Naive thymus-derived CD8-positive, alpha-beta T cell (primary cell): ENCODE measurements around the gene ACOXL. TPM values are rescaled to one million over a fixed set of nuclear protein-coding genes. Genes with fewer than 3 reads are reported as not detected.

Experiments
- ATAC-seq, 2 donors: fragments of 150-1000 bp; cut with Tn5 transposase in 1 of 2; sonication (Bioruptor Pico), chemical (Tn5 transposase) in 1 of 2; 1 replicate in 1 of 2; 2 replicates in 1 of 2; pipeline ENCODE4 v1.10.0; 2021; ENCODE audit warnings: mild to moderate bottlenecking in 2 of 2, moderate library complexity in 2 of 2
- POLR2A ChIA-PET: fragments of 350-600 bp; sonication (Branson Sonifier 250); formaldehyde crosslinking; loops from one replicate; lab custom pipeline; 2021; ENCODE audit warnings: antibody characterized with exemption; lab: Charles Lee
- DNase-seq, 10 donors: peaks; one replicate each; pipeline versions ENCODE4 v3.0.0 to v3.0.0-alpha.2; 2020 to 2022
- H3K27ac Mint-ChIP-seq, 10 donors: one replicate each; pipeline ENCODE4 v1.8.0; 2020 to 2022; ENCODE audit warnings: mild to moderate bottlenecking in 10 of 10, mixed read lengths in 10 of 10, moderate library complexity in 4 of 10, inconsistent platforms in 1 of 10
- H3K27me3 Mint-ChIP-seq, 5 donors: one replicate each; pipeline ENCODE4 v1.8.0; 2021 to 2022; ENCODE audit warnings: mixed read lengths in 5 of 5
- H3K36me3 Mint-ChIP-seq, 3 donors: one replicate each; pipeline ENCODE4 v1.8.0; 2020 to 2022; ENCODE audit warnings: mixed read lengths in 3 of 3, mild to moderate bottlenecking in 2 of 3, inconsistent platforms in 1 of 3
- H3K4me1 Mint-ChIP-seq, 4 donors: one replicate each; pipeline ENCODE4 v1.8.0; 2021 to 2022; ENCODE audit warnings: mixed read lengths in 4 of 4
- H3K4me3 Mint-ChIP-seq, 10 donors: one replicate each; pipeline ENCODE4 v1.8.0; 2020 to 2022; ENCODE audit warnings: mild to moderate bottlenecking in 10 of 10, mixed read lengths in 10 of 10, moderate library complexity in 6 of 10, inconsistent platforms in 1 of 10
- H3K9me3 Mint-ChIP-seq, 9 donors: one replicate each; pipeline ENCODE4 v1.8.0; 2020 to 2022; ENCODE audit warnings: mixed read lengths in 9 of 9, mild to moderate bottlenecking in 3 of 9, inconsistent platforms in 1 of 9, moderate library complexity in 1 of 9
- polyA plus RNA-seq, 3 donors: library from polyadenylated mRNA; unstranded; fragments of 300-500 nt; fragmentation: Illumina TruSeq; gene quantifications; one replicate each; pipeline ENCODE4 v1.2.3, GENCODE V29; 2021
- total RNA-seq, 8 experiments: library from RNA in 2 of 8; stranded (reverse) in 2 of 8; gene quantifications; one replicate each; pipeline ENCODE4 v1.2.3 and lab custom pipeline; 2021 to 2026

The ACOXL gene
- total and polyA plus RNA-seq, 5 experiments from 2014 or later, result not detected

GRCh38 chr2:110971811-110972210 is 239.4 kb downstream of the ACOXL start:
- Mint-ChIP-seq H3K36me3 (peaks cover 0 to 6% (median 4%) of the 10 kb centered on the region in 3 donors), H3K27ac (no peak overlapping the region), H3K4me3 (no peak overlapping the region), H3K4me1 (no peaks in the 10 kb centered on the region), H3K9me3 (peaks cover 0 to 19% (median 0%) of the 10 kb centered on the region in 9 donors), H3K27me3 (peaks cover 0 to 2% (median 0%) of the 10 kb centered on the region in 5 donors)
- no peak for ATAC-seq
- POLR2A ChIA-PET, result no interaction called here
- no peak for DNase-seq

GRCh38 chr2:110973262-110973661 is 240.9 kb downstream of the ACOXL start:
- peaks cover 0 to 6% (median 4%) of the 10 kb centered on the region in 3 donors for H3K36me3 Mint-ChIP-seq
- H3K4me1 Mint-ChIP-seq, result no peaks in the 10 kb centered on the region
- POLR2A ChIA-PET, result no interaction called here
- no peak for DNase-seq
- ATAC-seq, result no peak
- peak overlapping the region in 1 of 10 donors; percentile 6 for H3K4me3 Mint-ChIP-seq
- H3K27ac Mint-ChIP-seq, result peak overlapping the region in 1 of 10 donors; percentile 23
- peaks cover 0 to 19% (median 0%) of the 10 kb centered on the region in 9 donors for H3K9me3 Mint-ChIP-seq
- H3K27me3 Mint-ChIP-seq, result peaks cover 0 to 2% (median 0%) of the 10 kb centered on the region in 5 donors

- DNase-seq (no peak), ATAC-seq (no peak)
- Mint-ChIP-seq H3K9me3 (peaks cover 0 to 10% (median 0%) of the 10 kb centered on the region in 9 donors), H3K4me3 (no peak overlapping the region), H3K27ac (peak overlapping the region in 1 of 10 donors; percentile 88), H3K4me1 (peaks cover 0 to 12% (median 2%) of the 10 kb centered on the region in 4 donors), H3K27me3 (peaks cover 0 to 2% (median 0%) of the 10 kb centered on the region in 5 donors), H3K36me3 (peaks cover 0 to 4% (median 0%) of the 10 kb centered on the region in 3 donors)
- POLR2A ChIA-PET, result no interaction called here
Observed at GRCh38 chr2:110977403-110977802, 245.0 kb downstream of the ACOXL start.

- no peak overlapping the region for H3K4me3 Mint-ChIP-seq
- ATAC-seq (no peak), DNase-seq (no peak)
- H3K27ac Mint-ChIP-seq, result no peak overlapping the region
- H3K27me3 Mint-ChIP-seq, result peaks cover 0 to 2% (median 0%) of the 10 kb centered on the region in 5 donors
- H3K36me3 Mint-ChIP-seq, result no peaks in the 10 kb centered on the region
- H3K9me3 Mint-ChIP-seq, result peaks cover 0 to 2% (median 0%) of the 10 kb centered on the region in 9 donors
- H3K4me1 Mint-ChIP-seq, result peaks cover 0 to 12% (median 2%) of the 10 kb centered on the region in 4 donors
- POLR2A ChIA-PET, result no interaction called here
Observed at GRCh38 chr2:110978148-110978547, 245.8 kb downstream of the ACOXL start.

- POLR2A ChIA-PET, result no interaction called here
- Mint-ChIP-seq H3K4me1 (peaks cover 0 to 12% (median 2%) of the 10 kb centered on the region in 4 donors), H3K27ac (no peak overlapping the region), H3K27me3 (peaks cover 0 to 2% (median 0%) of the 10 kb centered on the region in 5 donors), H3K4me3 (no peak overlapping the region), H3K36me3 (no peaks in the 10 kb centered on the region), H3K9me3 (peaks cover 0 to 2% (median 0%) of the 10 kb centered on the region in 9 donors)
- DNase-seq (no peak), ATAC-seq (no peak)
Observed at GRCh38 chr2:110978756-110979470, 246.5 kb downstream of the ACOXL start.

GRCh38 chr2:110979471-110980338 is 247.3 kb downstream of the ACOXL start:
- Mint-ChIP-seq H3K4me3 (no peak overlapping the region), H3K27me3 (peaks cover 0 to 2% (median 0%) of the 10 kb centered on the region in 5 donors), H3K27ac (peak overlapping the region in 1 of 10 donors; percentile 70), H3K9me3 (peaks cover 0 to 2% (median 0%) of the 10 kb centered on the region in 9 donors), H3K36me3 (no peaks in the 10 kb centered on the region), H3K4me1 (peaks cover 0 to 12% (median 2%) of the 10 kb centered on the region in 4 donors)
- POLR2A ChIA-PET, result no interaction called here
- DNase-seq (no peak), ATAC-seq (no peak)

GRCh38 chr2:110980339-110981062 is 248.1 kb downstream of the ACOXL start:
- no peak for ATAC-seq
- no peak overlapping the region for H3K4me3 Mint-ChIP-seq
- H3K36me3 Mint-ChIP-seq, result no peaks in the 10 kb centered on the region
- peaks cover 0 to 2% (median 0%) of the 10 kb centered on the region in 9 donors for H3K9me3 Mint-ChIP-seq
- POLR2A ChIA-PET, result no interaction called here
- peaks cover 0 to 2% (median 0%) of the 10 kb centered on the region in 5 donors for H3K27me3 Mint-ChIP-seq
- no peak for DNase-seq
- H3K27ac Mint-ChIP-seq, result peak overlapping the region in 3 of 10 donors; percentile 22 to 88 (median 70)
- peaks cover 0 to 12% (median 2%) of the 10 kb centered on the region in 4 donors for H3K4me1 Mint-ChIP-seq

- no peak for ATAC-seq
Observed at GRCh38 chr2:110983133-110983532, 250.8 kb downstream of the ACOXL start.

GRCh38 chr2:110984694-110985490 is 252.5 kb downstream of the ACOXL start:
- Mint-ChIP-seq H3K36me3 (no peaks in the 10 kb centered on the region), H3K9me3 (peaks cover 0 to 5% (median 0%) of the 10 kb centered on the region in 9 donors), H3K4me3 (no peak overlapping the region), H3K27me3 (no peaks in the 10 kb centered on the region), H3K4me1 (peaks cover 0 to 10% (median 2%) of the 10 kb centered on the region in 4 donors), H3K27ac (no peak overlapping the region)
- DNase-seq, result no peak
- POLR2A ChIA-PET, result no interaction called here
- ATAC-seq, result no peak

More at GRCh38 chr2:110983133-110983532, 250.8 kb downstream of the ACOXL start:
- Mint-ChIP-seq H3K9me3 (peaks cover 0 to 2% (median 0%) of the 10 kb centered on the region in 9 donors), H3K4me1 (peaks cover 0 to 12% (median 2%) of the 10 kb centered on the region in 4 donors), H3K27ac (no peak overlapping the region), H3K27me3 (no peaks in the 10 kb centered on the region), H3K4me3 (no peak overlapping the region), H3K36me3 (no peaks in the 10 kb centered on the region)
- POLR2A ChIA-PET, result no interaction called here
- no peak for DNase-seq

- DNase-seq (no peak), ATAC-seq (no peak)
- POLR2A ChIA-PET, result no interaction called here
- Mint-ChIP-seq H3K27me3 (no peaks in the 10 kb centered on the region), H3K27ac (no peak overlapping the region), H3K4me3 (no peak overlapping the region), H3K36me3 (peaks cover 0 to 9% (median 6%) of the 10 kb centered on the region in 3 donors), H3K4me1 (peaks cover 5 to 28% (median 21%) of the 10 kb centered on the region in 4 donors), H3K9me3 (peaks cover 0 to 16% (median 4%) of the 10 kb centered on the region in 9 donors)
Observed at GRCh38 chr2:110990440-110990839, 258.1 kb downstream of the ACOXL start.

- no peak overlapping the region for H3K27ac Mint-ChIP-seq
- peaks cover 5 to 30% (median 21%) of the 10 kb centered on the region in 4 donors for H3K4me1 Mint-ChIP-seq
- no peak for ATAC-seq
- H3K36me3 Mint-ChIP-seq, result peaks cover 0 to 9% (median 6%) of the 10 kb centered on the region in 3 donors
- DNase-seq, result no peak
- POLR2A ChIA-PET, result no interaction called here
- no peaks in the 10 kb centered on the region for H3K27me3 Mint-ChIP-seq
- H3K9me3 Mint-ChIP-seq, result peaks cover 0 to 16% (median 4%) of the 10 kb centered on the region in 9 donors
- H3K4me3 Mint-ChIP-seq, result no peak overlapping the region
Observed at GRCh38 chr2:110991911-110992310, 259.5 kb downstream of the ACOXL start.
